GM18873 (cell line): Measurements from ENCODE around the gene RSF1.
"Not testable (repeated sequence)": the region's sequence is repeated elsewhere in the genome, so short reads cannot be mapped to it uniquely, and the experiment has no call there.

Experiments used
- ATAC-seq: cut with Tn5 transposase; IDR thresholded peaks from one replicate; pipeline ENCODE4 v1.9.1; 2021; ENCODE audit warnings: mild to moderate bottlenecking, moderate library complexity, moderate number of reproducible peaks; ENCODE audit not compliant: unreplicated experiment, low FRiP score

Gene RSF1

GRCh38 chr11:77636731-77637344 is 183.7 kb downstream of the RSF1 start:
- ATAC-seq: no peak

DNA sequence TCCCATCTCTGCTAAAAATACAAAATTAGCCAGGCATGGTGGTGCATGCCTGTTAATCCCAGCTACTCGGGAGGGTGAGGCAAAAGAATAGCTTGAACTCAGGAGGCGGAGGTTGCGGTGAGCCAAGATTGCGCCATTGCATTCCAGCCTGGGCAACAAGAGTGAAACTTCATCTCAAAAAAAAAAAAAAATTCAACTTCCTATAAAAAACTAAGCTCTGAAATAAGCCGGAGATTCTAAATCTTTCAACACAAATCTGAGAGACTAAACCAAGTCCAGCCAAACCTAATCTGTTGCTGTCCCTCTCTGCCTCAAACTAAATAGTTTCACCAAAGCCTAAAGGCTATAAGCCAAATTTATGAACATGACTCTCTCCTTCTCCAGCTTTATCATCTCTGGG is 186.6 kb downstream of the RSF1 start:
- ATAC-seq: not testable (repeated sequence)

GRCh38 chr11:77630157-77630710 is 190.3 kb downstream of the RSF1 start:
- ATAC-seq: no peak

GRCh38 chr11:77619576-77620198 is 200.8 kb downstream of the RSF1 start:
- no peak for ATAC-seq

GRCh38 chr11:77617892-77618291 is 202.6 kb downstream of the RSF1 start:
- no peak for ATAC-seq

- no peak for ATAC-seq
These were observed 208.6 kb downstream of the RSF1 start for GRCh38 chr11:77611921-77612320.
